WTC11 (cell line): Measurements from ENCODE around the gene BFSP2. TPM values are rescaled to one million over a fixed set of nuclear protein-coding genes. Genes with fewer than 3 reads are reported as not detected.

Source experiments
- ATAC-seq: fragments of 200-7000 bp; cut with Tn5 transposase; 2 replicates; pipeline ENCODE4 v1.10.0; 2021; ENCODE audit warnings: mild to moderate bottlenecking, moderate library complexity
- CTCF ChIA-PET: fragments of 300-600 bp; sonication (Branson Sonifier 250); formaldehyde crosslinking; loops from one replicate; lab custom pipeline; 2021; ENCODE audit warnings: antibody characterized with exemption; lab: Charles Lee
- POLR2A ChIA-PET: fragments of 350-600 bp; sonication (Branson Sonifier 250); formaldehyde crosslinking; loops from one replicate; lab custom pipeline; 2021; ENCODE audit warnings: antibody characterized with exemption; lab: Charles Lee
- DNase-seq: peaks from one replicate; pipeline ENCODE4 v3.0.0; 2021; ENCODE audit warnings: low spot score
- H3K27ac Mint-ChIP-seq: 2 replicates; pipeline ENCODE4 v1.8.0; 2021; ENCODE audit warnings: mixed read lengths
- H3K27me3 Mint-ChIP-seq: 2 replicates; pipeline ENCODE4 v1.8.0; 2021; ENCODE audit warnings: low read depth, mild to moderate bottlenecking, moderate library complexity, mixed read lengths
- H3K36me3 Mint-ChIP-seq: 2 replicates; pipeline ENCODE4 v1.8.0; 2021; ENCODE audit warnings: mixed read lengths
- H3K4me1 Mint-ChIP-seq: 2 replicates; pipeline ENCODE4 v1.8.0; 2022; ENCODE audit warnings: mixed read lengths
- H3K4me3 Mint-ChIP-seq: 2 replicates; pipeline ENCODE4 v1.8.0; 2021; ENCODE audit warnings: mild to moderate bottlenecking, moderate library complexity, mixed read lengths
- H3K9me3 Mint-ChIP-seq: 2 replicates; pipeline ENCODE4 v1.8.0; 2021; ENCODE audit warnings: mixed read lengths
- CREB1 ChIP-seq: sonication (generic); formaldehyde crosslinking; IDR thresholded peaks from 2 replicates; pipeline ENCODE4 v1.8.0; 2023; ENCODE audit warnings: mild to moderate bottlenecking, missing genetic modification reagents
- E2F1 ChIP-seq: sonication (generic); formaldehyde crosslinking; IDR thresholded peaks from 2 replicates; pipeline ENCODE4 v1.8.0; 2022; ENCODE audit warnings: mild to moderate bottlenecking, missing genetic modification reagents
- ELF4 ChIP-seq: sonication (generic); formaldehyde crosslinking; IDR thresholded peaks from 2 replicates; pipeline ENCODE4 v1.8.1; 2022; ENCODE audit warnings: low read depth, mild to moderate bottlenecking, moderate library complexity, missing genetic modification reagents
- GTF2I ChIP-seq: fragments of 250-450 bp; sonication (Bioruptor Pico); conservative IDR thresholded peaks from 2 replicates; pipeline ENCODE4 v1.4.0; 2021; ENCODE audit warnings: mild to moderate bottlenecking
- IRF2 ChIP-seq: sonication (generic); formaldehyde crosslinking; IDR thresholded peaks from 2 replicates; pipeline ENCODE4 v1.8.0; 2022; ENCODE audit warnings: low read depth, missing genetic modification reagents, borderline replicate concordance
- KAT7 ChIP-seq: sonication (generic); formaldehyde crosslinking; IDR thresholded peaks from 2 replicates; pipeline ENCODE4 v1.8.1; 2023; ENCODE audit warnings: missing genetic modification reagents, mild to moderate bottlenecking, borderline replicate concordance
- RELA ChIP-seq: sonication (generic); formaldehyde crosslinking; IDR thresholded peaks from 2 replicates; pipeline ENCODE4 v1.8.1; 2022; ENCODE audit warnings: missing genetic modification reagents, mild to moderate bottlenecking, borderline replicate concordance
- RORB ChIP-seq: fragments of 250-450 bp; sonication (Bioruptor Pico); IDR thresholded peaks from 2 replicates; pipeline ENCODE4 v1.9.0; 2021; ENCODE audit warnings: mild to moderate bottlenecking
- SMAD3 ChIP-seq: sonication (generic); formaldehyde crosslinking; IDR thresholded peaks from 2 replicates; pipeline ENCODE4 v1.8.0; 2022; ENCODE audit warnings: missing genetic modification reagents, mild to moderate bottlenecking, borderline replicate concordance
- TEAD4 ChIP-seq: sonication (generic); formaldehyde crosslinking; IDR thresholded peaks from 2 replicates; pipeline ENCODE4 v1.8.0; 2022; ENCODE audit warnings: mild to moderate bottlenecking, missing genetic modification reagents
- ZNF396 ChIP-seq: fragments of 250-450 bp; sonication (Bioruptor Pico); IDR thresholded peaks from 2 replicates; pipeline ENCODE4 v1.8.0; 2021; ENCODE audit warnings: mild to moderate bottlenecking, moderate library complexity, borderline replicate concordance
- ZNF423 ChIP-seq: fragments of 250-450 bp; sonication (Bioruptor Pico); IDR thresholded peaks from 2 replicates; pipeline ENCODE4 v2.1.2; 2022; ENCODE audit warnings: mild to moderate bottlenecking, moderate library complexity
- ZNF512 ChIP-seq: sonication (generic); formaldehyde crosslinking; IDR thresholded peaks from 2 replicates; pipeline ENCODE4 v1.8.1; 2022; ENCODE audit warnings: missing genetic modification reagents, borderline replicate concordance
- total RNA-seq: library from RNA; stranded (reverse); gene quantifications from 3 replicates; pipeline ENCODE4 v1.2.3, GENCODE V29; 2021
- TF ChIP-seq, protein P1 (sequence below): sonication (generic); formaldehyde crosslinking; IDR thresholded peaks from 2 replicates; pipeline ENCODE4 v1.8.0; 2022; ENCODE audit warnings: missing genetic modification reagents
- TF ChIP-seq, protein P2 (sequence below): sonication (generic); formaldehyde crosslinking; IDR thresholded peaks from 2 replicates; pipeline ENCODE4 v1.8.1; 2023; ENCODE audit warnings: mild to moderate bottlenecking, moderate library complexity, missing genetic modification reagents
- TF ChIP-seq, protein P3 (sequence below): sonication (generic); formaldehyde crosslinking; IDR thresholded peaks from 2 replicates; pipeline ENCODE4 v1.8.0; 2023; ENCODE audit warnings: missing genetic modification reagents, mild to moderate bottlenecking, borderline replicate concordance

Gene BFSP2
- total RNA-seq, 1 experiment from 2014 or later = not detected

GRCh38 chr3:133367956-133368355, 31.9 kb upstream of the BFSP2 start (continued):
- TF ChIP-seq, protein P1, sequence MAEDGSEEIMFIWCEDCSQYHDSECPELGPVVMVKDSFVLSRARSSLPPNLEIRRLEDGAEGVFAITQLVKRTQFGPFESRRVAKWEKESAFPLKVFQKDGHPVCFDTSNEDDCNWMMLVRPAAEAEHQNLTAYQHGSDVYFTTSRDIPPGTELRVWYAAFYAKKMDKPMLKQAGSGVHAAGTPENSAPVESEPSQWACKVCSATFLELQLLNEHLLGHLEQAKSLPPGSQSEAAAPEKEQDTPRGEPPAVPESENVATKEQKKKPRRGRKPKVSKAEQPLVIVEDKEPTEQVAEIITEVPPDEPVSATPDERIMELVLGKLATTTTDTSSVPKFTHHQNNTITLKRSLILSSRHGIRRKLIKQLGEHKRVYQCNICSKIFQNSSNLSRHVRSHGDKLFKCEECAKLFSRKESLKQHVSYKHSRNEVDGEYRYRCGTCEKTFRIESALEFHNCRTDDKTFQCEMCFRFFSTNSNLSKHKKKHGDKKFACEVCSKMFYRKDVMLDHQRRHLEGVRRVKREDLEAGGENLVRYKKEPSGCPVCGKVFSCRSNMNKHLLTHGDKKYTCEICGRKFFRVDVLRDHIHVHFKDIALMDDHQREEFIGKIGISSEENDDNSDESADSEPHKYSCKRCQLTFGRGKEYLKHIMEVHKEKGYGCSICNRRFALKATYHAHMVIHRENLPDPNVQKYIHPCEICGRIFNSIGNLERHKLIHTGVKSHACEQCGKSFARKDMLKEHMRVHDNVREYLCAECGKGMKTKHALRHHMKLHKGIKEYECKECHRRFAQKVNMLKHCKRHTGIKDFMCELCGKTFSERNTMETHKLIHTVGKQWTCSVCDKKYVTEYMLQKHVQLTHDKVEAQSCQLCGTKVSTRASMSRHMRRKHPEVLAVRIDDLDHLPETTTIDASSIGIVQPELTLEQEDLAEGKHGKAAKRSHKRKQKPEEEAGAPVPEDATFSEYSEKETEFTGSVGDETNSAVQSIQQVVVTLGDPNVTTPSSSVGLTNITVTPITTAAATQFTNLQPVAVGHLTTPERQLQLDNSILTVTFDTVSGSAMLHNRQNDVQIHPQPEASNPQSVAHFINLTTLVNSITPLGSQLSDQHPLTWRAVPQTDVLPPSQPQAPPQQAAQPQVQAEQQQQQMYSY (CRISPR knock-in tag) = no peak
- TF ChIP-seq ELF4 = no peak

DNA sequence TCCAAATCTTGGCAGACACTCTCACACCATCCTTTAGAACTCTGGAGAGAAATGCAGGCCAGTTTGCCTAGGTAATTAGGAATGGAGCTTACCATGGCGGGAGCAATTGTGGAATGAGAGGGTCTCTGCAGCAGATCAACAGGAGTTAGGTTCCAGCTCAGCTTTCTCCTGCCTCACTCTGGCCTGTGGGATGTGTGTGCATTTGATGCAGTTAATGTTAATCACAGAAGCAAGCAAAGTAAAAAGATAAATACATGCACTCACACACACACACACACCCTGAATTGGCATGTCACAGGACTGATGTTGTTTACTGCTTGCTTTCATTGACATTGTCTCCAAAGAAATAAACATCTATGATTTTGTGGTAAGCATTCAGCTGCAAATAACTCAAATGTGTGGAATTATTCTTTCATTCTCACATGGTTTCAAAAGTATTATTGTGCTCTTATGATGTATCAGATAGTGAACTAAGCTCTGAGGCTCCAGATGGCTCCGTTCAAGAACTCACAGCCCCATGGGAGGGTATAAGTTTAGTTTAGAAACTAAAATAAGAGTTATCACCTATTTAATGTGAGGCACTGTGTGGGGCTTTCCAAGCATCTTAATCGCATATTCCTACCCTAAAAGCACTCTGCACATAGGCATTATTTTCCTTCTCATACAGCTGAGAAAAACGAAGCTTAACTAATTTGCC, 31.3 kb upstream of the BFSP2 start:
- H3K36me3 Mint-ChIP-seq = no peaks in the 10 kb centered on the region
- POLR2A ChIA-PET = no interaction called here
- no peak for ATAC-seq
- DNase-seq = no peak
- H3K4me1 Mint-ChIP-seq = no peaks in the 10 kb centered on the region
- H3K27ac Mint-ChIP-seq = no peak overlapping the region
- TF ChIP-seq ZNF396 (CRISPR knock-in tag) = no peak
- TF ChIP-seq RORB (CRISPR knock-in tag) = no peak
- no peak for TF ChIP-seq ZNF423
- TF ChIP-seq, protein P2, sequence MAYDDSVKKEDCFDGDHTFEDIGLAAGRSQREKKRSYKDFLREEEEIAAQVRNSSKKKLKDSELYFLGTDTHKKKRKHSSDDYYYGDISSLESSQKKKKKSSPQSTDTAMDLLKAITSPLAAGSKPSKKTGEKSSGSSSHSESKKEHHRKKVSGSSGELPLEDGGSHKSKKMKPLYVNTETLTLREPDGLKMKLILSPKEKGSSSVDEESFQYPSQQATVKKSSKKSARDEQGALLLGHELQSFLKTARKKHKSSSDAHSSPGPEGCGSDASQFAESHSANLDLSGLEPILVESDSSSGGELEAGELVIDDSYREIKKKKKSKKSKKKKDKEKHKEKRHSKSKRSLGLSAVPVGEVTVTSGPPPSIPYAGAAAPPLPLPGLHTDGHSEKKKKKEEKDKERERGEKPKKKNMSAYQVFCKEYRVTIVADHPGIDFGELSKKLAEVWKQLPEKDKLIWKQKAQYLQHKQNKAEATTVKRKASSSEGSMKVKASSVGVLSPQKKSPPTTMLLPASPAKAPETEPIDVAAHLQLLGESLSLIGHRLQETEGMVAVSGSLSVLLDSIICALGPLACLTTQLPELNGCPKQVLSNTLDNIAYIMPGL = no peak
- TF ChIP-seq RELA (CRISPR knock-in tag) = no peak
- no peak for TF ChIP-seq GTF2I
- TF ChIP-seq E2F1 (CRISPR knock-in tag) = no peak
- no peak for TF ChIP-seq IRF2
- TF ChIP-seq, all 79 proteins: peak for 0
- CTCF ChIA-PET = no interaction called here
- Mint-ChIP-seq H3K4me3 (no peak overlapping the region), H3K9me3 (no peaks in the 10 kb centered on the region), H3K27me3 (no peaks in the 10 kb centered on the region; the same call in 1 of the 2 replicates)

DNA sequence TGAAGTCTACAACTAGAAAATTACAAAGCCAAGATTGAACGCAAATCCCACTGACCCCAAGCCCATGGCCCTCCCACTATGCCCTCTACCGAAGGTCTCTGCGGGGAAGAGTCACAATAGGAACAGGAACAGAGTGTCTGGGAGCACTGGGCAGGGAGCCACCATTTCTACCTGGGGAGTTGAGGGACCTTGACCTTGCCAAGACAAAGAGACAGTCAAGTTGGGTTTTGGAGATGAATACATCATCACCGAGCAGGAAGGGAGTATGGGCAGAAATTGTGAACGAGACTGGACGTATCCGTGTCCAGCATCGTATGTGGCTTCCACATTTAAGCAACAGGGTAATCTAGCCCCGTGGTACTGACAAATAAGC, 30.8 kb upstream of the BFSP2 start:
- ATAC-seq (no peak), DNase-seq (no peak)
- Mint-ChIP-seq H3K9me3 (no peaks in the 10 kb centered on the region), H3K4me3 (no peak overlapping the region), H3K27ac (no peak overlapping the region), H3K36me3 (no peaks in the 10 kb centered on the region), H3K27me3 (no peaks in the 10 kb centered on the region; the same call in 1 of the 2 replicates), H3K4me1 (peaks cover 3% of the 10 kb centered on the region)
- POLR2A ChIA-PET = no interaction called here
- TF ChIP-seq ZNF512 (no peak), SMAD3 (CRISPR knock-in tag) (no peak)
- CTCF ChIA-PET = no interaction called here

DNA sequence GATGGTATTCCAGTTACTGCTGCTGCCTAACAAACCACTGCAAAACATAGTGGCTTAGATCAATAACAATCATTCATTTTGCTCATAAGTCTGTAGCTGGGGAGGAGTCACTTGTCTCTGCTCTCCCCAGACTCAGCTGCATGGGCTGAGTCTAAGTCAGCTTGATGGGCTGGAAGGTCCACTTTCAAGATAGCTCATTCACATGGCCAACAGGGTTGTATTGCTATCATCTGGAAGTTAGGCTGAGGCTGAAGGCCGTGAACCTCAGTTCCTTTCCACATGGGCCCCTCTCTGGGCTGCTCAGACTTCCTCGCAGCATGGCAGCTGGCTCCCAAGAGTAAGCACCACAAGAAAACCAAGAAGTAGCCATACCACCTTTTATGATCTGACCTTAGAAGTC, 28.7 kb upstream of the BFSP2 start:
- no peak overlapping the region for H3K4me3 Mint-ChIP-seq
- no peaks in the 10 kb centered on the region; the same call in 1 of the 2 replicates for H3K9me3 Mint-ChIP-seq
- H3K4me1 Mint-ChIP-seq = peaks cover 20% of the 10 kb centered on the region
- DNase-seq = no peak
- no peak for ATAC-seq
- CTCF ChIA-PET = interaction anchor here (1.9 kb wide), 1 partner anchor 330 kb away, joined by 9 read pairs; no protein-coding TSS in a partner anchor
- POLR2A ChIA-PET = interaction anchor here (0.5 kb wide), 1 partner anchor 9 kb away, joined by 3 read pairs; no protein-coding TSS in a partner anchor
- no peak overlapping the region for H3K27ac Mint-ChIP-seq
- no peaks in the 10 kb centered on the region for H3K27me3 Mint-ChIP-seq
- no peaks in the 10 kb centered on the region for H3K36me3 Mint-ChIP-seq
- TF ChIP-seq TEAD4 (CRISPR knock-in tag) = no peak
- TF ChIP-seq KAT7 (CRISPR knock-in tag) = no peak
- TF ChIP-seq, protein P3, sequence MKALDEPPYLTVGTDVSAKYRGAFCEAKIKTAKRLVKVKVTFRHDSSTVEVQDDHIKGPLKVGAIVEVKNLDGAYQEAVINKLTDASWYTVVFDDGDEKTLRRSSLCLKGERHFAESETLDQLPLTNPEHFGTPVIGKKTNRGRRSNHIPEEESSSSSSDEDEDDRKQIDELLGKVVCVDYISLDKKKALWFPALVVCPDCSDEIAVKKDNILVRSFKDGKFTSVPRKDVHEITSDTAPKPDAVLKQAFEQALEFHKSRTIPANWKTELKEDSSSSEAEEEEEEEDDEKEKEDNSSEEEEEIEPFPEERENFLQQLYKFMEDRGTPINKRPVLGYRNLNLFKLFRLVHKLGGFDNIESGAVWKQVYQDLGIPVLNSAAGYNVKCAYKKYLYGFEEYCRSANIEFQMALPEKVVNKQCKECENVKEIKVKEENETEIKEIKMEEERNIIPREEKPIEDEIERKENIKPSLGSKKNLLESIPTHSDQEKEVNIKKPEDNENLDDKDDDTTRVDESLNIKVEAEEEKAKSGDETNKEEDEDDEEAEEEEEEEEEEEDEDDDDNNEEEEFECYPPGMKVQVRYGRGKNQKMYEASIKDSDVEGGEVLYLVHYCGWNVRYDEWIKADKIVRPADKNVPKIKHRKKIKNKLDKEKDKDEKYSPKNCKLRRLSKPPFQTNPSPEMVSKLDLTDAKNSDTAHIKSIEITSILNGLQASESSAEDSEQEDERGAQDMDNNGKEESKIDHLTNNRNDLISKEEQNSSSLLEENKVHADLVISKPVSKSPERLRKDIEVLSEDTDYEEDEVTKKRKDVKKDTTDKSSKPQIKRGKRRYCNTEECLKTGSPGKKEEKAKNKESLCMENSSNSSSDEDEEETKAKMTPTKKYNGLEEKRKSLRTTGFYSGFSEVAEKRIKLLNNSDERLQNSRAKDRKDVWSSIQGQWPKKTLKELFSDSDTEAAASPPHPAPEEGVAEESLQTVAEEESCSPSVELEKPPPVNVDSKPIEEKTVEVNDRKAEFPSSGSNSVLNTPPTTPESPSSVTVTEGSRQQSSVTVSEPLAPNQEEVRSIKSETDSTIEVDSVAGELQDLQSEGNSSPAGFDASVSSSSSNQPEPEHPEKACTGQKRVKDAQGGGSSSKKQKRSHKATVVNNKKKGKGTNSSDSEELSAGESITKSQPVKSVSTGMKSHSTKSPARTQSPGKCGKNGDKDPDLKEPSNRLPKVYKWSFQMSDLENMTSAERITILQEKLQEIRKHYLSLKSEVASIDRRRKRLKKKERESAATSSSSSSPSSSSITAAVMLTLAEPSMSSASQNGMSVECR = no peak
- TF ChIP-seq CREB1 (CRISPR knock-in tag) = no peak
- no peak for TF ChIP-seq SMAD3 (CRISPR knock-in tag)
